Gastrocnemius medialis (tissue), 4 donors: ENCODE measurements around the gene CCDC106. TPM values are rescaled to one million over a fixed set of nuclear protein-coding genes. Genes with fewer than 3 reads are reported as not detected.

Experiments
- ATAC-seq, 2 donors: fragments of 150-250 bp; one replicate each; pipeline ENCODE4 v1.9.1; 2016
- DNase-seq, 2 donors: peaks; one replicate each; pipeline ENCODE4 v3.0.0-alpha.2; 2019
- H3K27ac ChIP-seq, 4 donors: fragments of 200-600 bp; sonication (generic); 1 replicate in 1 of 4; 2 replicates in 3 of 4; pipeline ENCODE4 v1.5.1; 2016 to 2018; ENCODE audit warnings: mild to moderate bottlenecking in 2 of 4, moderate library complexity in 1 of 4
- H3K27me3 ChIP-seq, 3 donors: fragments of 200-600 bp; sonication (generic) in 2 of 3; 1 replicate in 1 of 3; 2 replicates in 2 of 3; pipeline versions ENCODE4 v1.5.1 to v1.6.0; 2016 to 2019; ENCODE audit warnings: mild to moderate bottlenecking in 1 of 3, moderate library complexity in 1 of 3
- H3K36me3 ChIP-seq, 2 donors: fragments of 200-600 bp; sonication (generic) in 1 of 2; one replicate each; pipeline ENCODE4 v1.5.1; 2017 to 2018
- H3K4me1 ChIP-seq, 2 donors: fragments of 200-600 bp; sonication (generic) in 1 of 2; one replicate each; pipeline ENCODE4 v1.5.1; 2016 to 2017; ENCODE audit warnings: mild to moderate bottlenecking in 2 of 2
- H3K4me3 ChIP-seq, 4 donors: fragments of 200-600 bp; sonication (generic) in 3 of 4; 1 replicate in 1 of 4; 2 replicates in 3 of 4; pipeline ENCODE4 v1.5.1; 2016 to 2019; ENCODE audit warnings: mild to moderate bottlenecking in 2 of 4
- H3K9me3 ChIP-seq, 3 donors: fragments of 200-600 bp; sonication (generic) in 2 of 3; 1 replicate in 1 of 3; 2 replicates in 2 of 3; pipeline ENCODE4 v1.5.1; 2016 to 2019
- CTCF ChIP-seq, 5 experiments: fragments of 450-650 bp in 3 of 5; fragments of 200-600 bp in 2 of 5; sonication (generic) in 2 of 5; IDR thresholded peaks in 4 of 5; conservative IDR thresholded peaks in 1 of 5; 1 replicate in 4 of 5; 2 replicates in 1 of 5; pipeline ENCODE4 v1.5.1; 2016 to 2019; ENCODE audit warnings: antibody characterized with exemption in 5 of 5, mild to moderate bottlenecking in 3 of 5, moderate library complexity in 3 of 5
- POLR2A ChIP-seq, 2 donors: fragments of 450-650 bp; IDR thresholded peaks; one replicate each; pipeline ENCODE4 v1.6.1; 2017; ENCODE audit warnings: antibody characterized with exemption in 2 of 2, mild to moderate bottlenecking in 2 of 2, moderate library complexity in 2 of 2
- in situ Hi-C, 4 donors: fragments of 200-750 bp; cut with MboI; loops; one replicate each; pipeline versions ENCODE4 v1.15.0 to v1.8.0; 2017; ENCODE audit warnings: low sequenced_read_pairs in 4 of 4
- intact Hi-C: fragments of 100-400 bp; cut with DNase I; formaldehyde crosslinking; loops from one replicate; pipeline ENCODE4 v1.15.1; 2023; ENCODE audit warnings: low total_unique reads
- total RNA-seq, 4 donors: library from RNA; depleted of rRNA; stranded (reverse); fragments of >200 nt; gene quantifications; one replicate each; pipeline versions ENCODE4 v1.1.0 to v1.2.3, GENCODE V29; 2016

The CCDC106 gene
- total RNA-seq, 4 donors from 2014 or later: 6.3 to 21.2 (median 12.6) TPM

GRCh38 chr19:55638864-55639359, 9.1 kb upstream of the CCDC106 start:
- H3K27ac ChIP-seq: peak overlapping the region in 2 of 4 donors; percentile 83 to 97

GRCh38 chr19:55640043-55640576, 7.9 kb upstream of the CCDC106 start:
- in situ Hi-C loops: loop anchor here in 1 of 4 donors (25.0 kb wide), 1 partner anchor 503 kb away; the partner anchor contains the start of gene TNNT1
- peak; percentile 33 to 74 for DNase-seq

More at GRCh38 chr19:55638864-55639359, 9.1 kb upstream of the CCDC106 start:
- DNase-seq: peak in 1 of 2 donors; percentile 50
- ATAC-seq: no peak
- Histone ChIP-seq H3K4me3 (no peak overlapping the region), H3K27me3 (no peaks in the 10 kb centered on the region), H3K4me1 (peaks cover 61 to 74% of the 10 kb centered on the region in 2 donors), H3K9me3 (no peaks in the 10 kb centered on the region), H3K36me3 (no peaks in the 10 kb centered on the region)
- intact Hi-C loops: loop anchor here (5.0 kb wide), 1 partner anchor 42 kb away; the partner anchor contains the start of gene FIZ1
- TF ChIP-seq CTCF (IDR thresholded peaks at IDR 0.05 in 4 of 5, conservative IDR thresholded peaks at IDR 0.05 in 1 of 5) (peak in 4 of 5 experiments; percentile 14 to 36 (median 26)), POLR2A (IDR thresholded peaks at IDR 0.05) (no peak)
- in situ Hi-C loops: loop anchor here in 3 of 4 donors (10.0 to 25.0 kb wide), 3 partner anchors 54 to 502 kb away; partner anchors contain the start of genes TNNT1 (in 1 of the 3) and ZNF579 (in 1 of the 3)

GRCh38 chr19:55640577-55641425, 7.2 kb upstream of the CCDC106 start, which contains the start of gene ZNF580:
Gene ZNF580, plus strand, starts transcription at chr19:55641002. Its CDS starts 1,507 bp downstream, at chr19:55642509.
- ATAC-seq: peak; percentile 57 to 64
- Histone ChIP-seq H3K27me3 (no peaks in the 10 kb centered on the region), H3K27ac (peak within 1 kb of the TSS; percentile 82 to 98 (median 90)), H3K36me3 (peaks cover 0 to 10% of the 10 kb centered on the region in 2 donors), H3K4me3 (peak within 1 kb of the TSS; percentile 80 to 99 (median 94)), H3K4me1 (peaks cover 67 to 72% of the 10 kb centered on the region in 2 donors), H3K9me3 (no peaks in the 10 kb centered on the region)
- in situ Hi-C loops (loop anchor here in 1 of 4 donors (25.0 kb wide), 1 partner anchor 504 kb away; the partner anchor contains the start of gene TNNT1), intact Hi-C loops (loop anchor here (5.0 kb wide), 1 partner anchor 524 kb away; the partner anchor contains the start of gene PPP1R12C)
- no peak for DNase-seq
- peak in 1 of 2 donors; percentile 39 for TF ChIP-seq POLR2A (IDR thresholded peaks at IDR 0.05)
- no peak for TF ChIP-seq CTCF (IDR thresholded peaks at IDR 0.05 in 4 of 5, conservative IDR thresholded peaks at IDR 0.05 in 1 of 5)

More at GRCh38 chr19:55640043-55640576, 7.9 kb upstream of the CCDC106 start:
- ATAC-seq: peak; percentile 15 to 34
- peak overlapping the region; percentile 82 to 98 (median 90) for H3K27ac ChIP-seq
- intact Hi-C loops: loop anchor here (5.0 kb wide), 1 partner anchor 523 kb away; the partner anchor contains the start of gene PPP1R12C
- no peaks in the 10 kb centered on the region for H3K9me3 ChIP-seq
- no peaks in the 10 kb centered on the region for H3K27me3 ChIP-seq
- TF ChIP-seq CTCF (IDR thresholded peaks at IDR 0.05 in 4 of 5, conservative IDR thresholded peaks at IDR 0.05 in 1 of 5): peak; percentile 50 to 70 (median 67)
- no peak for TF ChIP-seq POLR2A (IDR thresholded peaks at IDR 0.05)
- H3K36me3 ChIP-seq: peaks cover 0 to 5% of the 10 kb centered on the region in 2 donors
- H3K4me1 ChIP-seq: peaks cover 67 to 76% of the 10 kb centered on the region in 2 donors
- H3K4me3 ChIP-seq: peak overlapping the region; percentile 80 to 99 (median 94)

- peak overlapping the region; percentile 80 to 99 (median 94) for H3K4me3 ChIP-seq
- DNase-seq (no peak), ATAC-seq (peak in 1 of 2 donors; percentile 1)
- intact Hi-C loops: loop anchor here (5.0 kb wide), 1 partner anchor 524 kb away; the partner anchor contains the start of gene PPP1R12C
- peak overlapping the region; percentile 82 to 98 (median 90) for H3K27ac ChIP-seq
- TF ChIP-seq POLR2A (IDR thresholded peaks at IDR 0.05) (no peak), CTCF (IDR thresholded peaks at IDR 0.05 in 4 of 5, conservative IDR thresholded peaks at IDR 0.05 in 1 of 5) (no peak)
- H3K27me3 ChIP-seq: no peaks in the 10 kb centered on the region
- H3K4me1 ChIP-seq: peaks cover 59 to 64% of the 10 kb centered on the region in 2 donors
- in situ Hi-C loops: loop anchor here in 1 of 4 donors (25.0 kb wide), 1 partner anchor 504 kb away; the partner anchor contains the start of gene TNNT1
- no peaks in the 10 kb centered on the region for H3K9me3 ChIP-seq
- H3K36me3 ChIP-seq: peaks cover 0 to 10% of the 10 kb centered on the region in 2 donors
These were observed 6.4 kb upstream of the CCDC106 start for GRCh38 chr19:55641426-55642152.
